Measurements from ENCODE around the gene CC2D1A. TPM values are rescaled to one million over a fixed set of nuclear protein-coding genes. Genes with fewer than 3 reads are reported as not detected.
A peak's percentile ranks its signal among the peaks of the same experiment; 100 is the strongest.

CC2D1A gene
- 22.8 and 25.0 TPM in 2 replicates for total RNA-seq (2014; rRNA removed; shearing (Covaris generic))

- DNase-seq = peak; percentile 100
- peak within 1 kb of the TSS; percentile 91 for H3K4me3 ChIP-seq (ENCODE audit: insufficient read depth, low read depth, low read length)
- H3K36me3 ChIP-seq (replicated peaks; ENCODE audit: control insufficient read depth, insufficient read depth, low read length) = peaks cover 2% of the 10 kb centered on the region
- H3K27me3 ChIP-seq (ENCODE audit: control insufficient read depth, insufficient read depth, low read length) = peaks cover 9% of the 10 kb centered on the region
Observed at GRCh38 chr19:13905634-13906520, at the start of gene CC2D1A, which contains the start of gene BRME1. Gene CC2D1A (plus strand): TSS chr19:13906201. CDS start chr19:13906442, 241 bp downstream. Gene BRME1 (minus strand): TSS chr19:13906117. CDS start chr19:13904892, 1,225 bp downstream.

GRCh38 chr19:13856497-13856896, 49.5 kb upstream of the CC2D1A start:
- no peaks in the 10 kb centered on the region for H3K27me3 ChIP-seq (ENCODE audit: control insufficient read depth, insufficient read depth, low read length)
- DNase-seq = no peak
- H3K4me3 ChIP-seq (ENCODE audit: insufficient read depth, low read depth, low read length) = no peak overlapping the region
- no peaks in the 10 kb centered on the region for H3K36me3 ChIP-seq (replicated peaks; ENCODE audit: control insufficient read depth, insufficient read depth, low read length)

GRCh38 chr19:13859361-13859880, 46.6 kb upstream of the CC2D1A start:
- Histone ChIP-seq H3K36me3 (replicated peaks; ENCODE audit: control insufficient read depth, insufficient read depth, low read length) (no peaks in the 10 kb centered on the region), H3K27me3 (ENCODE audit: control insufficient read depth, insufficient read depth, low read length) (peaks cover 8% of the 10 kb centered on the region), H3K4me3 (ENCODE audit: insufficient read depth, low read depth, low read length) (no peak overlapping the region)
- DNase-seq = peak; percentile 51

- Histone ChIP-seq H3K36me3 (replicated peaks; ENCODE audit: control insufficient read depth, insufficient read depth, low read length) (no peaks in the 10 kb centered on the region), H3K27me3 (ENCODE audit: control insufficient read depth, insufficient read depth, low read length) (peaks cover 18% of the 10 kb centered on the region), H3K4me3 (ENCODE audit: insufficient read depth, low read depth, low read length) (no peak overlapping the region)
- peak; percentile 18 for DNase-seq
Observed at GRCh38 chr19:13860679-13861391, 45.2 kb upstream of the CC2D1A start.

GRCh38 chr19:13861392-13861713, 44.6 kb upstream of the CC2D1A start:
- DNase-seq = no peak
- Histone ChIP-seq H3K27me3 (ENCODE audit: control insufficient read depth, insufficient read depth, low read length) (peaks cover 23% of the 10 kb centered on the region), H3K4me3 (ENCODE audit: insufficient read depth, low read depth, low read length) (no peak overlapping the region), H3K36me3 (replicated peaks; ENCODE audit: control insufficient read depth, insufficient read depth, low read length) (no peaks in the 10 kb centered on the region)

GRCh38 chr19:13861714-13862531, 44.1 kb upstream of the CC2D1A start:
- Histone ChIP-seq H3K36me3 (replicated peaks; ENCODE audit: control insufficient read depth, insufficient read depth, low read length) (no peaks in the 10 kb centered on the region), H3K4me3 (ENCODE audit: insufficient read depth, low read depth, low read length) (peak overlapping the region; percentile 38), H3K27me3 (ENCODE audit: control insufficient read depth, insufficient read depth, low read length) (peaks cover 28% of the 10 kb centered on the region)
- DNase-seq = peak; percentile 97

- Histone ChIP-seq H3K36me3 (replicated peaks; ENCODE audit: control insufficient read depth, insufficient read depth, low read length) (no peaks in the 10 kb centered on the region), H3K4me3 (ENCODE audit: insufficient read depth, low read depth, low read length) (no peak overlapping the region), H3K27me3 (ENCODE audit: control insufficient read depth, insufficient read depth, low read length) (peaks cover 40% of the 10 kb centered on the region)
- peak; percentile 72 for DNase-seq
Observed at GRCh38 chr19:13864046-13864666, 41.8 kb upstream of the CC2D1A start.

GRCh38 chr19:13864667-13865570, 41.1 kb upstream of the CC2D1A start:
- H3K36me3 ChIP-seq (replicated peaks; ENCODE audit: control insufficient read depth, insufficient read depth, low read length) = no peaks in the 10 kb centered on the region
- H3K4me3 ChIP-seq (ENCODE audit: insufficient read depth, low read depth, low read length) = peak overlapping the region; percentile 40
- peaks cover 40% of the 10 kb centered on the region for H3K27me3 ChIP-seq (ENCODE audit: control insufficient read depth, insufficient read depth, low read length)
- peak; percentile 67 for DNase-seq

GRCh38 chr19:13865571-13866462, 40.2 kb upstream of the CC2D1A start:
- DNase-seq = peak; percentile 88
- peak overlapping the region; percentile 40 for H3K4me3 ChIP-seq (ENCODE audit: insufficient read depth, low read depth, low read length)
- no peaks in the 10 kb centered on the region for H3K36me3 ChIP-seq (replicated peaks; ENCODE audit: control insufficient read depth, insufficient read depth, low read length)
- H3K27me3 ChIP-seq (ENCODE audit: control insufficient read depth, insufficient read depth, low read length) = peaks cover 41% of the 10 kb centered on the region

- Histone ChIP-seq H3K27me3 (ENCODE audit: control insufficient read depth, insufficient read depth, low read length) (peaks cover 47% of the 10 kb centered on the region), H3K36me3 (replicated peaks; ENCODE audit: control insufficient read depth, insufficient read depth, low read length) (no peaks in the 10 kb centered on the region), H3K4me3 (ENCODE audit: insufficient read depth, low read depth, low read length) (no peak overlapping the region)
- DNase-seq = no peak
Observed at GRCh38 chr19:13866463-13867046, 39.4 kb upstream of the CC2D1A start.

GRCh38 chr19:13868663-13869062, 37.3 kb upstream of the CC2D1A start:
- DNase-seq = peak; percentile 21
- H3K4me3 ChIP-seq (ENCODE audit: insufficient read depth, low read depth, low read length) = no peak overlapping the region
- no peaks in the 10 kb centered on the region for H3K36me3 ChIP-seq (replicated peaks; ENCODE audit: control insufficient read depth, insufficient read depth, low read length)
- H3K27me3 ChIP-seq (ENCODE audit: control insufficient read depth, insufficient read depth, low read length) = peaks cover 58% of the 10 kb centered on the region

GRCh38 chr19:13869281-13869680, 36.7 kb upstream of the CC2D1A start:
- Histone ChIP-seq H3K4me3 (ENCODE audit: insufficient read depth, low read depth, low read length) (no peak overlapping the region), H3K27me3 (ENCODE audit: control insufficient read depth, insufficient read depth, low read length) (peaks cover 58% of the 10 kb centered on the region), H3K36me3 (replicated peaks; ENCODE audit: control insufficient read depth, insufficient read depth, low read length) (no peaks in the 10 kb centered on the region)
- peak; percentile 40 for DNase-seq
